Neural crest cell (in vitro differentiated cells): ENCODE data around the gene B4GALT7. TPM values are rescaled to one million over a fixed set of nuclear protein-coding genes. Genes with fewer than 3 reads are reported as not detected.
A peak's percentile ranks its signal among the peaks of the same experiment; 100 is the strongest.
"Not testable (repeated sequence)": the region's sequence is repeated elsewhere in the genome, so short reads cannot be mapped to it uniquely, and the experiment has no call there.

ENCODE experiments used
- DNase-seq: peaks from one replicate; pipeline ENCODE4 v3.0.0; 2021; ENCODE audit warnings: low read depth, mixed read lengths, low spot score
- H3K27ac Mint-ChIP-seq: one replicate; pipeline ENCODE4 v1.8.0; 2021; ENCODE audit warnings: mild to moderate bottlenecking, mixed read lengths; ENCODE audit not compliant: unreplicated experiment
- H3K27me3 Mint-ChIP-seq: 2 replicates; pipeline ENCODE4 v1.8.0; 2021; ENCODE audit warnings: low read depth, mild to moderate bottlenecking, mixed read lengths
- H3K36me3 Mint-ChIP-seq: 2 replicates; pipeline ENCODE4 v1.8.0; 2021; ENCODE audit warnings: low read depth, mild to moderate bottlenecking, mixed read lengths
- H3K4me1 Mint-ChIP-seq: 2 replicates; pipeline ENCODE4 v1.8.0; 2021; ENCODE audit warnings: mixed read lengths
- H3K4me3 Mint-ChIP-seq: one replicate; pipeline ENCODE4 v1.8.0; 2021; ENCODE audit warnings: mild to moderate bottlenecking, mixed read lengths
- H3K9me3 Mint-ChIP-seq: 2 replicates; pipeline ENCODE4 v1.8.0; 2021; ENCODE audit warnings: mixed read lengths
- CTCF ChIP-seq: fragments of 200-600 bp; sonication (generic); conservative IDR thresholded peaks from 2 replicates; pipeline ENCODE4 v1.5.0; 2021; ENCODE audit warnings: antibody characterized with exemption, mild to moderate bottlenecking
- total RNA-seq: library from RNA; stranded (reverse); gene quantifications from 2 replicates; pipeline ENCODE4 v1.2.1, GENCODE V29; 2021

The B4GALT7 gene
- total RNA-seq, 1 donor from 2014 or later: 30.1 TPM

DNA sequence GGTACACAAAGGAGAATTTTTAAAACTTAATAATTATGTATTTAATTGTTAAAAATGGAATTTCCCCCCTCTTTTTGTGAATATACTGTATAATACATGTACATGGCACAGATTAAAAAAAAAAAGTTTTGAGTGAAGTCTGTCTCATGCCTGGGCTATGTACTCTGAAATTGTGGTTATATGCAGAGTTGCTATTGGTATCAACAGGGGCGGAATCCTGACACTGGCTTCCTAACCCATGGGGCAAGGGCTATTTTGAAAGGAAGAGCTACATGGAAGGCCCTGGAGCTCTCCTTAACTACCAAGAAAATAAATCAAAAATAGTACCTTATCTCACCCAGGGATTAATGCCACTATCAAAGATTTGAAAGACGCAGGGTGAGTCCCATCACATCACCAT, 44.7 kb upstream of the B4GALT7 start:
- no peaks in the 10 kb centered on the region for H3K27me3 Mint-ChIP-seq
- no peak overlapping the region for H3K27ac Mint-ChIP-seq
- peaks cover under 1% of the 10 kb centered on the region for H3K36me3 Mint-ChIP-seq
- H3K4me3 Mint-ChIP-seq: peak overlapping the region; percentile 82
- H3K4me1 Mint-ChIP-seq: peaks cover 30% of the 10 kb centered on the region
- no peak for DNase-seq
- H3K9me3 Mint-ChIP-seq: no peaks in the 10 kb centered on the region
- no peak for TF ChIP-seq CTCF

GRCh38 chr5:177555665-177556064, 44.3 kb upstream of the B4GALT7 start:
- Mint-ChIP-seq H3K9me3 (no peaks in the 10 kb centered on the region), H3K27me3 (no peaks in the 10 kb centered on the region), H3K36me3 (no peaks in the 10 kb centered on the region), H3K4me1 (peaks cover 30% of the 10 kb centered on the region), H3K27ac (no peak overlapping the region), H3K4me3 (peak overlapping the region; percentile 82)
- no peak for TF ChIP-seq CTCF
- no peak for DNase-seq

DNA sequence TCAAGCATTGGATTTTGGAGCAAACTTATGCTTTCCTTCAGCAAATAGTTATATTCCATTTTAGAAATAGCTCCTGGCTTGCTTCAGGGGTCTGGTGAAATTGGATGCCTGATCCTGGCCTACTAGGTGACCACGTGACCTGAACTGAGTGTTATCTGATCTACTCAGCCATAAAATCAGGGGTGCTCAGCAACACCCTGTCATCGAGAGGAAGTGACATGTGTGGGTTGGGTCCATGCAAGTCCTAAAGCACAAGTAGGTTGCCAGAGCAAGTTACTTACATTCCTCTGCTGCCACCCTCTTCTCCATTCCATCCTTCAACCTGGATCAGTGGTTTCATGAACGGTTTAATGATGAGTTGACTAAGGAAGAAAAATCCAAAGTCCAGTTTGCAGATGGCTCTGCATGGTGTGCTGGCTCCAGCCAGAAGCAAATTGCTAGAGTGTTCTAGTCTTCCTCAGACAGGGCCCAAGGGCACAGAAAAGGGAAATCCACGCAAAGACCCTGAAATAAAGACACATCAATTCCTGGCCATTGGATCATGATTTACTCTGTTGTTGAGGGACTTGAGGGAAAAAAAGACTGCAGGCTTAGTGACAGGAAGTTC, 42.8 kb upstream of the B4GALT7 start:
- H3K27ac Mint-ChIP-seq: no peak overlapping the region
- DNase-seq: no peak
- H3K27me3 Mint-ChIP-seq: no peaks in the 10 kb centered on the region
- H3K4me3 Mint-ChIP-seq: peak overlapping the region; percentile 47
- H3K9me3 Mint-ChIP-seq: peaks cover 8% of the 10 kb centered on the region
- H3K4me1 Mint-ChIP-seq: peaks cover 27% of the 10 kb centered on the region
- H3K36me3 Mint-ChIP-seq: peaks cover 4% of the 10 kb centered on the region
- no peak for TF ChIP-seq CTCF

- peak overlapping the region; percentile 47 for H3K4me3 Mint-ChIP-seq
- no peak overlapping the region for H3K27ac Mint-ChIP-seq
Observed at GRCh38 chr5:177557796-177558195, 42.1 kb upstream of the B4GALT7 start.

GRCh38 chr5:177559446-177559941, 40.4 kb upstream of the B4GALT7 start:
- H3K27me3 Mint-ChIP-seq, H3K9me3 Mint-ChIP-seq, H3K36me3 Mint-ChIP-seq, H3K27ac Mint-ChIP-seq, DNase-seq, H3K4me3 Mint-ChIP-seq: not testable (repeated sequence)
- peaks cover 14% of the 10 kb centered on the region for H3K4me1 Mint-ChIP-seq

More at GRCh38 chr5:177557796-177558195, 42.1 kb upstream of the B4GALT7 start:
- Mint-ChIP-seq H3K9me3 (peaks cover 8% of the 10 kb centered on the region), H3K36me3 (peaks cover 4% of the 10 kb centered on the region), H3K27me3 (no peaks in the 10 kb centered on the region), H3K4me1 (peaks cover 21% of the 10 kb centered on the region)
- TF ChIP-seq CTCF: no peak
- DNase-seq: no peak

GRCh38 chr5:177565046-177565445, 34.9 kb upstream of the B4GALT7 start:
- Mint-ChIP-seq H3K9me3 (peaks cover 8% of the 10 kb centered on the region), H3K4me3 (no peak overlapping the region), H3K36me3 (peaks cover 4% of the 10 kb centered on the region), H3K27me3 (peaks cover 7% of the 10 kb centered on the region), H3K27ac (no peak overlapping the region), H3K4me1 (no peaks in the 10 kb centered on the region)
- DNase-seq: no peak
- TF ChIP-seq CTCF: no peak
